Measurements from ENCODE around the gene VASH1. TPM values are rescaled to one million over a fixed set of nuclear protein-coding genes. Genes with fewer than 3 reads are reported as not detected.

The VASH1 gene
- total RNA-seq, 1 experiment from 2014 or later = 5.2 TPM

DNA sequence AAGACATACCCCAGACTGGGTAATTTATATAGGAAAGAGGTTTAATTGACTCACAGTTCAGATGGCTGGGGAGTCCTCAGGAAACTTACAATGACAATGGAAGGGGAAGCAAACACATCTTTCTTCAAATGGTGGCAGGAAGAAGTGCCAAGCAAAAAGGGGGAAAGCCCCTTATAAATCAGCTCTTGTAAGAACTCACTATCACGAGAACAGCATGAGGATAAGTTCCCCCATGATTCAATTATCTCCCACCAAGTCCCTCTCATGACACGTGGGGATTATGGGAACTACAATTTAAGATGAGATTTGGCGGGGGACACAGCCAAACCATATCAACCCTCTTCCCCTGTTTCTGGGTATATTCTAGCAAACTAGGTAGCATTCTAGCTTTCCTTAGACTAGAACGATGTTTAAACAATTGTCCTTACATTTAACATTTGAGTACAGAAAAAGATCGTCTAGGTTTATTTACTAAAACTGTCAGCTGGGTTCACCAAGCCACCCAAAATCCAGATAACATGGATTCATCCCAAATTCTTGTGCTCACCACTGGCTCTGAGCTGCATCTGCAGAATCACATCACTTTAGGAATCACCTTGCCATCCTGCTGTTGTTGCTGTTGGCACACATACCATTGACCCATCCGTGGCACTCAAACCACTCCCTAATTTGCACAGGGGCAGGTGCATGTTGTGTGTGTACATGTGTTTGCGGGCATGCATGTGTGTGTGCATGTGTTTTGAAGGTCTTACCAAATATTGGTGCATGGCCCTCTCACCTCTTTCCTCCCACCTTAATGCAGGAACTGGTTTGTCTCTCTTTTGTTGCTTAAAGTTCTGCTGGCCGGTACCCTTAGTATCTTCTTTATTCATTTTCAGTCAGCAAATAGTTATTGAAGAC is 36.4 kb upstream of the VASH1 start:
- H3K9me3 ChIP-seq (ENCODE audit: control insufficient read depth, insufficient read depth, low read depth, low read length) = no peaks in the 10 kb centered on the region
- no peaks in the 10 kb centered on the region for H3K36me3 ChIP-seq (ENCODE audit: control insufficient read depth, insufficient read depth, low read length)
- no peaks in the 10 kb centered on the region for H3K4me1 ChIP-seq (ENCODE audit: control insufficient read depth, insufficient read depth, low read length)
- DNase-seq (ENCODE audit: low read depth, low spot score) = no peak
- CTCF ChIA-PET = no interaction called here
- ATAC-seq = no peak
- peaks cover 2% of the 10 kb centered on the region for H3K27me3 ChIP-seq (ENCODE audit: control insufficient read depth, insufficient read depth, low read length)
- TF ChIP-seq CTCF (IDR thresholded peaks at IDR 0.05) (no peak), TCF7L2 (IDR thresholded peaks at IDR 0.05; ENCODE audit: low read depth, low read length) (no peak), POLR2AphosphoS5 (IDR thresholded peaks at IDR 0.05; ENCODE audit: low read depth, low read length) (no peak), SIN3A (IDR thresholded peaks at IDR 0.05; ENCODE audit: borderline replicate concordance, insufficient read depth, low read depth, low read length) (no peak)
- TF ChIP-seq, protein P1, sequence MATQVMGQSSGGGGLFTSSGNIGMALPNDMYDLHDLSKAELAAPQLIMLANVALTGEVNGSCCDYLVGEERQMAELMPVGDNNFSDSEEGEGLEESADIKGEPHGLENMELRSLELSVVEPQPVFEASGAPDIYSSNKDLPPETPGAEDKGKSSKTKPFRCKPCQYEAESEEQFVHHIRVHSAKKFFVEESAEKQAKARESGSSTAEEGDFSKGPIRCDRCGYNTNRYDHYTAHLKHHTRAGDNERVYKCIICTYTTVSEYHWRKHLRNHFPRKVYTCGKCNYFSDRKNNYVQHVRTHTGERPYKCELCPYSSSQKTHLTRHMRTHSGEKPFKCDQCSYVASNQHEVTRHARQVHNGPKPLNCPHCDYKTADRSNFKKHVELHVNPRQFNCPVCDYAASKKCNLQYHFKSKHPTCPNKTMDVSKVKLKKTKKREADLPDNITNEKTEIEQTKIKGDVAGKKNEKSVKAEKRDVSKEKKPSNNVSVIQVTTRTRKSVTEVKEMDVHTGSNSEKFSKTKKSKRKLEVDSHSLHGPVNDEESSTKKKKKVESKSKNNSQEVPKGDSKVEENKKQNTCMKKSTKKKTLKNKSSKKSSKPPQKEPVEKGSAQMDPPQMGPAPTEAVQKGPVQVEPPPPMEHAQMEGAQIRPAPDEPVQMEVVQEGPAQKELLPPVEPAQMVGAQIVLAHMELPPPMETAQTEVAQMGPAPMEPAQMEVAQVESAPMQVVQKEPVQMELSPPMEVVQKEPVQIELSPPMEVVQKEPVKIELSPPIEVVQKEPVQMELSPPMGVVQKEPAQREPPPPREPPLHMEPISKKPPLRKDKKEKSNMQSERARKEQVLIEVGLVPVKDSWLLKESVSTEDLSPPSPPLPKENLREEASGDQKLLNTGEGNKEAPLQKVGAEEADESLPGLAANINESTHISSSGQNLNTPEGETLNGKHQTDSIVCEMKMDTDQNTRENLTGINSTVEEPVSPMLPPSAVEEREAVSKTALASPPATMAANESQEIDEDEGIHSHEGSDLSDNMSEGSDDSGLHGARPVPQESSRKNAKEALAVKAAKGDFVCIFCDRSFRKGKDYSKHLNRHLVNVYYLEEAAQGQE (IDR thresholded peaks at IDR 0.05; ENCODE audit: insufficient read depth in 1 of 2, low read depth in 2 of 2, low read length in 1 of 2) = no peak
- no peak overlapping the region for H3K27ac ChIP-seq (ENCODE audit: low read length)
- POLR2A ChIA-PET = no interaction called here
- no peak overlapping the region for H3K4me3 ChIP-seq (ENCODE audit: low read depth in 2 of 2, low read length in 2 of 2)
- in situ Hi-C loops (cut with HindIII; ENCODE audit: low pct_unique_long_range_greater_than_20kb, low sequenced_read_pairs) = no loop called here
- intact Hi-C loops (cut with micrococcal nuclease; ENCODE audit: unreplicated experiment) = no loop called here
- no TSS peak for BruUV-seq (replicated peaks)

DNA sequence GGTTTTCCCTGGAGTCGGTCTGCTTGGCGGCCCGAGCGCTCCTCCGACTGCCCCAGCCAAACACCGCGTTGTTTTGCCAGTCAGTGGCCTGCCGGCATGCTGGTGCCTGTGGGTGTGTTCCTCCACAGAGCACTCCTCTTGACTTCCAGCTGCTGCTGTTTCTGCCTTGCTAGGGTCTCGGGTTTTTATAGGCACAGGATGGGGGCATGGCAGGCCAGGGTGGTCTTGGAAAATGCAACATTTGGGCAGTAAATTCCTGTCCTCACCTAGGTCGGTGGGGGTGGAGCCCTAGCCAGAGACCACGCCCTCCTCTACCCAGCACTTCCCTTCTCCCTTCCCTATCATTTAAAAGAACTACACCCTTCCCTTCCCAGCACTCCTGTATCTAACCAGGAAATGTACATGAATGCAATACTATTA is 34.7 kb upstream of the VASH1 start:
- no TSS peak for BruUV-seq (replicated peaks)
- H3K27ac ChIP-seq (ENCODE audit: low read length) = no peak overlapping the region
- ChIA-PET POLR2A (no interaction called here), CTCF (no interaction called here)
- DNase-seq (ENCODE audit: low read depth, low spot score) (no peak), ATAC-seq (no peak)
- H3K36me3 ChIP-seq (ENCODE audit: control insufficient read depth, insufficient read depth, low read length) = no peaks in the 10 kb centered on the region
- H3K27me3 ChIP-seq (ENCODE audit: control insufficient read depth, insufficient read depth, low read length) = peaks cover 2% of the 10 kb centered on the region
- in situ Hi-C loops (cut with HindIII; ENCODE audit: low pct_unique_long_range_greater_than_20kb, low sequenced_read_pairs) (no loop called here), intact Hi-C loops (cut with micrococcal nuclease; ENCODE audit: unreplicated experiment) (no loop called here)
- H3K4me3 ChIP-seq (ENCODE audit: low read depth in 2 of 2, low read length in 2 of 2) = no peak overlapping the region
- TF ChIP-seq SIN3A (IDR thresholded peaks at IDR 0.05; ENCODE audit: borderline replicate concordance, insufficient read depth, low read depth, low read length) = no peak
- TF ChIP-seq POLR2AphosphoS5 (IDR thresholded peaks at IDR 0.05; ENCODE audit: low read depth, low read length) = no peak
- no peak for TF ChIP-seq CTCF (IDR thresholded peaks at IDR 0.05)
- TF ChIP-seq, protein P1 (IDR thresholded peaks at IDR 0.05; ENCODE audit: insufficient read depth in 1 of 2, low read depth in 2 of 2, low read length in 1 of 2) = no peak
- TF ChIP-seq TCF7L2 (IDR thresholded peaks at IDR 0.05; ENCODE audit: low read depth, low read length) = no peak
- no peaks in the 10 kb centered on the region for H3K9me3 ChIP-seq (ENCODE audit: control insufficient read depth, insufficient read depth, low read depth, low read length)
- no peaks in the 10 kb centered on the region for H3K4me1 ChIP-seq (ENCODE audit: control insufficient read depth, insufficient read depth, low read length)
